Right lobe of liver (tissue), 4 donors: Measurements from ENCODE around the gene OR10H5.
"Not testable (repeated sequence)": the region's sequence is repeated elsewhere in the genome, so short reads cannot be mapped to it uniquely, and the experiment has no call there.

ENCODE experiments used
- POLR2A ChIP-seq: fragments of 450-650 bp; IDR thresholded peaks from one replicate; pipeline ENCODE4 v1.6.1; 2017; ENCODE audit warnings: antibody characterized with exemption, mild to moderate bottlenecking
- TF ChIP-seq, protein P1 (sequence below), 4 donors: fragments of 200-600 bp in 3 of 4; fragments of 450-650 bp in 1 of 4; IDR thresholded peaks; one replicate each; pipeline versions ENCODE4 v1.5.1 to v1.8.0; 2016 to 2022; ENCODE audit warnings: antibody characterized with exemption in 4 of 4, mild to moderate bottlenecking in 2 of 4
- donor health status: DM: no; HTN: no; CAD: no.
- donor health status: DM: no; HTN: no; CAD: no.
- donor health status: DM: no; HTN: yes; CAD: no.

DNA sequence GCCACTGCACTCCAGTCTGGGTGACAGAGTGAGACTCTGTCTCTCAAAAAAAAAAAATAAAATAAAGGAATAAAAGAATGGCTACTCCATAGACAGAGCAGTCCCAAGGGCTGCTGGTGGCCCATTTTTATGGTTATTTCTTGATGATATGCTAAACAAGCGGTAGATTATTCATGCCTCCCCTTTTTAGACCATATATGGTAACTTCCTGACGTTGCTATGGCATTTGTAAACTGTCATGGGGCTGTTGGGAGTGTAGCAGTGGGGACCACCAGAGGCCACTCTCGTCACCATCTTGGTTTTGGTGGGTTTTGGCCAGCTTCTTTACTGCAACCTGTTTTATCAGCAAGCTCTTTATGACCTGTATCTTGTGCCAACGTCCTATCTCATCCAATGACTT is 52.4 kb downstream of the OR10H5 start:
- TF ChIP-seq, protein P1, sequence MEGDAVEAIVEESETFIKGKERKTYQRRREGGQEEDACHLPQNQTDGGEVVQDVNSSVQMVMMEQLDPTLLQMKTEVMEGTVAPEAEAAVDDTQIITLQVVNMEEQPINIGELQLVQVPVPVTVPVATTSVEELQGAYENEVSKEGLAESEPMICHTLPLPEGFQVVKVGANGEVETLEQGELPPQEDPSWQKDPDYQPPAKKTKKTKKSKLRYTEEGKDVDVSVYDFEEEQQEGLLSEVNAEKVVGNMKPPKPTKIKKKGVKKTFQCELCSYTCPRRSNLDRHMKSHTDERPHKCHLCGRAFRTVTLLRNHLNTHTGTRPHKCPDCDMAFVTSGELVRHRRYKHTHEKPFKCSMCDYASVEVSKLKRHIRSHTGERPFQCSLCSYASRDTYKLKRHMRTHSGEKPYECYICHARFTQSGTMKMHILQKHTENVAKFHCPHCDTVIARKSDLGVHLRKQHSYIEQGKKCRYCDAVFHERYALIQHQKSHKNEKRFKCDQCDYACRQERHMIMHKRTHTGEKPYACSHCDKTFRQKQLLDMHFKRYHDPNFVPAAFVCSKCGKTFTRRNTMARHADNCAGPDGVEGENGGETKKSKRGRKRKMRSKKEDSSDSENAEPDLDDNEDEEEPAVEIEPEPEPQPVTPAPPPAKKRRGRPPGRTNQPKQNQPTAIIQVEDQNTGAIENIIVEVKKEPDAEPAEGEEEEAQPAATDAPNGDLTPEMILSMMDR (IDR thresholded peaks at IDR 0.05), result not testable (repeated sequence)
- not testable (repeated sequence) for TF ChIP-seq POLR2A
